Smooth muscle cell (in vitro differentiated cells): ENCODE measurements around the gene SFXN5. TPM values are rescaled to one million over a fixed set of nuclear protein-coding genes. Genes with fewer than 3 reads are reported as not detected.

Source experiments
- DNase-seq: peaks from one replicate; lab custom pipeline; 2025; ENCODE audit not compliant: unreplicated experiment; lab: John Stamatoyannopoulos, UW
- H2AFZ ChIP-seq: fragments of 200-600 bp; sonication (generic); 2 replicates; pipeline ENCODE4 v1.6.0; 2016; ENCODE audit warnings: antibody characterized with exemption, low read depth, mild to moderate bottlenecking
- H3F3A ChIP-seq: fragments of 200-600 bp; sonication (generic); 2 replicates; pipeline ENCODE4 v1.6.0; 2017; ENCODE audit warnings: antibody characterized with exemption, low read depth
- H3K27ac ChIP-seq: fragments of 200-600 bp; sonication (generic); 2 replicates; pipeline ENCODE4 v1.5.1; 2016; ENCODE audit warnings: low read depth, mild to moderate bottlenecking
- H3K27me3 ChIP-seq: fragments of 200-600 bp; sonication (generic); 2 replicates; pipeline ENCODE4 v1.6.1; 2016; ENCODE audit warnings: low read depth, mild to moderate bottlenecking
- H3K36me3 ChIP-seq: fragments of 200-600 bp; sonication (generic); 2 replicates; pipeline ENCODE4 v1.5.1; 2016; ENCODE audit warnings: low read depth
- H3K4me1 ChIP-seq: fragments of 200-600 bp; sonication (generic); 2 replicates; pipeline ENCODE4 v1.5.1; 2016; ENCODE audit warnings: low read depth
- H3K4me2 ChIP-seq: fragments of 200-600 bp; sonication (generic); 2 replicates; pipeline ENCODE4 v1.6.0; 2016; ENCODE audit warnings: mild to moderate bottlenecking
- H3K4me3 ChIP-seq: fragments of 200-600 bp; sonication (generic); 2 replicates; pipeline ENCODE4 v1.5.1; 2016; ENCODE audit warnings: mild to moderate bottlenecking
- H3K79me2 ChIP-seq: fragments of 200-600 bp; sonication (generic); 2 replicates; pipeline ENCODE4 v1.6.0; 2016; ENCODE audit warnings: low read depth, mild to moderate bottlenecking
- H3K9ac ChIP-seq: fragments of 200-600 bp; sonication (generic); 2 replicates; pipeline ENCODE4 v1.6.0; 2016; ENCODE audit warnings: low read depth
- H3K9me3 ChIP-seq: fragments of 200-600 bp; sonication (generic); replicated peaks from 2 replicates; pipeline ENCODE4 v1.5.1; 2016; ENCODE audit warnings: low read depth
- H4K20me1 ChIP-seq: fragments of 200-600 bp; sonication (generic); 2 replicates; pipeline ENCODE4 v1.6.0; 2016; ENCODE audit warnings: low read depth
- CTCF ChIP-seq: fragments of 200-600 bp; sonication (generic); IDR thresholded peaks from 2 replicates; pipeline ENCODE4 v1.5.1; 2017; ENCODE audit warnings: borderline replicate concordance, mild to moderate bottlenecking, antibody characterized with exemption; ENCODE audit not compliant: insufficient read depth, poor library complexity, severe bottlenecking
- WGBS: methylation state at CpG from one replicate; pipeline ENCODE4 v1.1.7; 2016; ENCODE audit warnings: low lambda C conversion rate; 5-methylcytosine and 5-hydroxymethylcytosine counted together
- polyA plus RNA-seq: library from polyadenylated mRNA; unstranded; fragments of >200 nt; fragmentation: Nextera tagmentation; extraction: Ambion mirVana; gene quantifications from 2 replicates; pipeline ENCODE4 v1.2.1, GENCODE V29; 2016
- total RNA-seq: library from RNA; depleted of rRNA; stranded (reverse); fragments of >200 nt; gene quantifications from 2 replicates; pipeline ENCODE4 v1.2.3, GENCODE V29; 2014

The SFXN5 gene
- total and polyA plus RNA-seq, 2 experiments from 2014 or later: 6.9 to 8.3 TPM

- 84% methylated on average over 8 of the region's 8 CpGs for WGBS
- Histone ChIP-seq H2AFZ (no peak overlapping the region), H3F3A (no peaks in the 10 kb centered on the region), H3K9me3 (no peaks in the 10 kb centered on the region), H3K4me1 (peaks cover 10% of the 10 kb centered on the region), H3K4me2 (no peak overlapping the region), H3K9ac (no peak overlapping the region), H3K36me3 (no peaks in the 10 kb centered on the region), H4K20me1 (no peaks in the 10 kb centered on the region), H3K4me3 (no peak overlapping the region), H3K79me2 (no peaks in the 10 kb centered on the region), H3K27ac (no peak overlapping the region), H3K27me3 (no peaks in the 10 kb centered on the region)
- DNase-seq: no peak
- TF ChIP-seq CTCF: no peak
Measured at GRCh38 chr2:72992734-72993102, 78.8 kb downstream of the SFXN5 start.

GRCh38 chr2:72991980-72992733, 79.4 kb downstream of the SFXN5 start:
- no peak overlapping the region for H3K4me2 ChIP-seq
- 92% methylated on average over 11 of the region's 11 CpGs for WGBS
- H3K9me3 ChIP-seq: no peaks in the 10 kb centered on the region
- H3K9ac ChIP-seq: no peak overlapping the region
- peaks cover 10% of the 10 kb centered on the region for H3K4me1 ChIP-seq
- DNase-seq: no peak
- no peaks in the 10 kb centered on the region for H3K36me3 ChIP-seq
- no peak overlapping the region for H3K27ac ChIP-seq
- H4K20me1 ChIP-seq: no peaks in the 10 kb centered on the region
- no peaks in the 10 kb centered on the region for H3F3A ChIP-seq
- H2AFZ ChIP-seq: no peak overlapping the region
- no peaks in the 10 kb centered on the region for H3K79me2 ChIP-seq
- no peak overlapping the region for H3K4me3 ChIP-seq
- no peak for TF ChIP-seq CTCF
- H3K27me3 ChIP-seq: no peaks in the 10 kb centered on the region

DNA sequence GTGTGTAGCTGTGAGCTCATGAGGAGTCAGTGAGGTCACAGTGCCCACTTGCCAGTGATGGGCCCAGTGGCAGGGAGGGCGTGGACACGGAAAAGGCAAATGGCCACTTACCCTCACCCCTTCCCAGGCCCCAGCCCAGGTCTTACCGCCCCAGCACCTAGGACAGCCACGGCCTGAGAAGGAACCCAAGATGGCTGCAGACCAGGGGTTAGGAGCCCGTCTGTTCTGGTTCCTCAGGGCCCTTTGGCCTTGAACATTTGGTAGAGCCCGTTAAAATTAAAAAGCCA, 80.1 kb downstream of the SFXN5 start:
- H3K9ac ChIP-seq: no peak overlapping the region
- WGBS: 96% methylated on average over 6 of the region's 6 CpGs
- no peak overlapping the region for H3K4me3 ChIP-seq
- H3K27me3 ChIP-seq: no peaks in the 10 kb centered on the region
- no peaks in the 10 kb centered on the region for H3F3A ChIP-seq
- H2AFZ ChIP-seq: no peak overlapping the region
- H3K4me2 ChIP-seq: no peak overlapping the region
- TF ChIP-seq CTCF: no peak
- no peak for DNase-seq
- no peaks in the 10 kb centered on the region for H4K20me1 ChIP-seq
- peaks cover 10% of the 10 kb centered on the region for H3K4me1 ChIP-seq
- H3K9me3 ChIP-seq: no peaks in the 10 kb centered on the region
- no peak overlapping the region for H3K27ac ChIP-seq
- no peaks in the 10 kb centered on the region for H3K79me2 ChIP-seq
- no peaks in the 10 kb centered on the region for H3K36me3 ChIP-seq
